ENCODE data around the gene LAMC2. TPM values are rescaled to one million over a fixed set of nuclear protein-coding genes. Genes with fewer than 3 reads are reported as not detected.

LAMC2 gene
- total and polyA plus RNA-seq, 4 donors: 0.90 to 1.2 (median 0.96) TPM

- no peaks in the 10 kb centered on the region for H3K9me3 ChIP-seq (ENCODE audit: control insufficient read depth, low read length)
- H3K36me3 ChIP-seq (ENCODE audit: control insufficient read depth in 1 of 2, insufficient read depth in 2 of 2, low read length in 1 of 2): no peaks in the 10 kb centered on the region
- WGBS, 2 donors: 26 to 33% methylated on average over 7 of the region's 7 CpGs
- intact Hi-C loops (cut with DNase I): no loop called here
- no peak overlapping the region for H3K27ac ChIP-seq (ENCODE audit: low read depth in 1 of 2, low read length in 2 of 2)
- no peak overlapping the region for H3K4me3 ChIP-seq (ENCODE audit: low read length in 2 of 2)
- H3K27me3 ChIP-seq (ENCODE audit: control insufficient read depth in 1 of 2, insufficient read depth in 2 of 2, low read length in 1 of 2): no peaks in the 10 kb centered on the region
- no peak for ATAC-seq (ENCODE audit: low FRiP score)
- no peak for DNase-seq
- H3K4me1 ChIP-seq (ENCODE audit: control insufficient read depth in 1 of 2, insufficient read depth in 2 of 2, low read length in 2 of 2): peaks cover 0 to 1% of the 10 kb centered on the region in 2 donors
These were observed 7.5 kb upstream of the LAMC2 start for GRCh38 chr1:183178545-183178944.

GRCh38 chr1:183179033-183179432 is 7.0 kb upstream of the LAMC2 start:
- Histone ChIP-seq H3K4me3 (ENCODE audit: low read length in 2 of 2) (no peak overlapping the region), H3K36me3 (ENCODE audit: control insufficient read depth in 1 of 2, insufficient read depth in 2 of 2, low read length in 1 of 2) (no peaks in the 10 kb centered on the region), H3K4me1 (ENCODE audit: control insufficient read depth in 1 of 2, insufficient read depth in 2 of 2, low read length in 2 of 2) (peaks cover 0 to 1% of the 10 kb centered on the region in 2 donors), H3K27me3 (ENCODE audit: control insufficient read depth in 1 of 2, insufficient read depth in 2 of 2, low read length in 1 of 2) (no peaks in the 10 kb centered on the region), H3K27ac (ENCODE audit: low read depth in 1 of 2, low read length in 2 of 2) (no peak overlapping the region), H3K9me3 (ENCODE audit: control insufficient read depth, low read length) (no peaks in the 10 kb centered on the region)
- intact Hi-C loops (cut with DNase I): no loop called here
- 58 to 66% methylated on average over 2 of the region's 2 CpGs for WGBS, 2 donors
- ATAC-seq (ENCODE audit: low FRiP score) (no peak), DNase-seq (no peak)

DNA sequence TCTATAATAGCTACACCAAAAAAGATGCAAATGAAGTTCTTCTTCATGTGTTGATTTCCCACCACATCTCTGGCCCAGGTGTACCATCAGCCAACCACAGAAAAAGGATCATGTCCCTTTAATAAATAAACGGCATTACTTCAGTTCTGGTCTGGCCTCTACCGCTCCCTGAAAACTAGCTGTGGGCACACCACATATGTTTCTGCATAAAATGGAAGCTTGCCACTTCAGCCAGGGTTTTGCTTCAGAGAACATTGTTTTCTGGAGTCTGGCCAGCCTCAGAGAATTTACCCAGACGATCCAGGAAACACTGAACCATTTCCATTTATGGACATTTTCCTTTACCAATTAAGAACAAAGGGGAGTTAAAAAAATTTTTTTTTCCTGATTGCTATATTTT is 5.8 kb upstream of the LAMC2 start:
- Histone ChIP-seq H3K36me3 (ENCODE audit: control insufficient read depth in 1 of 2, insufficient read depth in 2 of 2, low read length in 1 of 2) (no peaks in the 10 kb centered on the region), H3K9me3 (ENCODE audit: control insufficient read depth, low read length) (no peaks in the 10 kb centered on the region), H3K27ac (ENCODE audit: low read depth in 1 of 2, low read length in 2 of 2) (peak overlapping the region; percentile 40 to 74), H3K4me3 (ENCODE audit: low read length in 2 of 2) (no peak overlapping the region), H3K27me3 (ENCODE audit: control insufficient read depth in 1 of 2, insufficient read depth in 2 of 2, low read length in 1 of 2) (no peaks in the 10 kb centered on the region), H3K4me1 (ENCODE audit: control insufficient read depth in 1 of 2, insufficient read depth in 2 of 2, low read length in 2 of 2) (peaks cover 0 to 1% of the 10 kb centered on the region in 2 donors)
- DNase-seq (peak in 1 of 2 donors; percentile 54), ATAC-seq (ENCODE audit: low FRiP score) (peak; percentile 44)
- intact Hi-C loops (cut with DNase I): loop anchor here (5.0 kb wide), 2 partner anchors 37 to 52 kb away; no protein-coding TSS in a partner anchor
- WGBS, 2 donors: 0 to 2% methylated on average over 3 of the region's 3 CpGs

- Histone ChIP-seq H3K4me3 (ENCODE audit: low read length in 2 of 2) (no peak overlapping the region), H3K4me1 (ENCODE audit: control insufficient read depth in 1 of 2, insufficient read depth in 2 of 2, low read length in 2 of 2) (peaks cover 0 to 1% of the 10 kb centered on the region in 2 donors), H3K36me3 (ENCODE audit: control insufficient read depth in 1 of 2, insufficient read depth in 2 of 2, low read length in 1 of 2) (no peaks in the 10 kb centered on the region), H3K27ac (ENCODE audit: low read depth in 1 of 2, low read length in 2 of 2) (peak overlapping the region; percentile 33 to 74), H3K27me3 (ENCODE audit: control insufficient read depth in 1 of 2, insufficient read depth in 2 of 2, low read length in 1 of 2) (no peaks in the 10 kb centered on the region), H3K9me3 (ENCODE audit: control insufficient read depth, low read length) (no peaks in the 10 kb centered on the region)
- WGBS, 2 donors: 6 to 8% methylated on average over 3 of the region's 3 CpGs
- ATAC-seq (ENCODE audit: low FRiP score) (peak; percentile 85), DNase-seq (peak; percentile 76 to 83)
- intact Hi-C loops (cut with DNase I): loop anchor here (5.0 kb wide), 2 partner anchors 37 to 52 kb away; no protein-coding TSS in a partner anchor
These were observed 5.4 kb upstream of the LAMC2 start for GRCh38 chr1:183180634-183181056.

- Histone ChIP-seq H3K27ac (ENCODE audit: low read depth in 1 of 2, low read length in 2 of 2) (no peak overlapping the region), H3K9me3 (ENCODE audit: control insufficient read depth, low read length) (no peaks in the 10 kb centered on the region), H3K4me3 (ENCODE audit: low read length in 2 of 2) (no peak overlapping the region), H3K4me1 (ENCODE audit: control insufficient read depth in 1 of 2, insufficient read depth in 2 of 2, low read length in 2 of 2) (no peaks in the 10 kb centered on the region), H3K36me3 (ENCODE audit: control insufficient read depth in 1 of 2, insufficient read depth in 2 of 2, low read length in 1 of 2) (no peaks in the 10 kb centered on the region), H3K27me3 (ENCODE audit: control insufficient read depth in 1 of 2, insufficient read depth in 2 of 2, low read length in 1 of 2) (no peaks in the 10 kb centered on the region)
- WGBS, 2 donors: 84% methylated on average over 4 of the region's 4 CpGs
- ATAC-seq (ENCODE audit: low FRiP score) (no peak), DNase-seq (no peak)
- intact Hi-C loops (cut with DNase I): no loop called here
These were observed 777 bp downstream of the LAMC2 start for GRCh38 chr1:183186841-183187240.

DNA sequence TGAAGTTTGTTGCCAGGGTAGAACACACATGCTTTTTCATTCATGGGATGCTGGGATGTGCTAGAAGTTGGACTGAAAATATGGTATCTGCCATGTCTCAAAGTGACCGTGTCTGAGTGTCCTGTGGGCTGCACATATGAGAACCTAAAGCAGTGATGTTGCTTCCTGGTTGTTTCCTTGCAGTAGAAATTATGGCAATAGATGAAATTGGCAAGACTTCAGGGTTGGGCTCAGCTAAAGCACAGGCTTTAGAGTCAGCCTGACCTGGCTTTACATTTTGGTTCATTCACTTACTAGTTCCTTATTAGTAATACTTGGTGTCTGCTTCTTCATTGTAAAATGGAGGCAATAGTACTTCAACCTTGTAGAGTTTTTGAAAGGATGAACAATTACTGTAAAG is 2.2 kb downstream of the LAMC2 start:
- WGBS, 2 donors: 81 to 87% methylated on average over 1 of the region's 1 CpG
- ATAC-seq (ENCODE audit: low FRiP score) (no peak), DNase-seq (no peak)
- intact Hi-C loops (cut with DNase I): no loop called here
- no peaks in the 10 kb centered on the region for H3K9me3 ChIP-seq (ENCODE audit: control insufficient read depth, low read length)
- no peaks in the 10 kb centered on the region for H3K36me3 ChIP-seq (ENCODE audit: control insufficient read depth in 1 of 2, insufficient read depth in 2 of 2, low read length in 1 of 2)
- H3K4me3 ChIP-seq (ENCODE audit: low read length in 2 of 2): no peak overlapping the region
- no peak overlapping the region for H3K27ac ChIP-seq (ENCODE audit: low read depth in 1 of 2, low read length in 2 of 2)
- no peaks in the 10 kb centered on the region for H3K27me3 ChIP-seq (ENCODE audit: control insufficient read depth in 1 of 2, insufficient read depth in 2 of 2, low read length in 1 of 2)
- no peaks in the 10 kb centered on the region for H3K4me1 ChIP-seq (ENCODE audit: control insufficient read depth in 1 of 2, insufficient read depth in 2 of 2, low read length in 2 of 2)

GRCh38 chr1:183191833-183192232 is 5.8 kb downstream of the LAMC2 start:
- H3K27me3 ChIP-seq (ENCODE audit: control insufficient read depth in 1 of 2, insufficient read depth in 2 of 2, low read length in 1 of 2): no peaks in the 10 kb centered on the region
- intact Hi-C loops (cut with DNase I): no loop called here
- ATAC-seq (ENCODE audit: low FRiP score) (no peak), DNase-seq (no peak)
- no peaks in the 10 kb centered on the region for H3K9me3 ChIP-seq (ENCODE audit: control insufficient read depth, low read length)
- 46 to 47% methylated on average over 1 of the region's 1 CpG for WGBS, 2 donors
- no peaks in the 10 kb centered on the region for H3K36me3 ChIP-seq (ENCODE audit: control insufficient read depth in 1 of 2, insufficient read depth in 2 of 2, low read length in 1 of 2)
- H3K4me3 ChIP-seq (ENCODE audit: low read length in 2 of 2): no peak overlapping the region
- H3K4me1 ChIP-seq (ENCODE audit: control insufficient read depth in 1 of 2, insufficient read depth in 2 of 2, low read length in 2 of 2): peaks cover 0 to 2% of the 10 kb centered on the region in 2 donors
- H3K27ac ChIP-seq (ENCODE audit: low read depth in 1 of 2, low read length in 2 of 2): no peak overlapping the region

GRCh38 chr1:183193963-183194525 is 8.0 kb downstream of the LAMC2 start:
- Histone ChIP-seq H3K9me3 (ENCODE audit: control insufficient read depth, low read length) (no peaks in the 10 kb centered on the region), H3K36me3 (ENCODE audit: control insufficient read depth in 1 of 2, insufficient read depth in 2 of 2, low read length in 1 of 2) (no peaks in the 10 kb centered on the region), H3K27me3 (ENCODE audit: control insufficient read depth in 1 of 2, insufficient read depth in 2 of 2, low read length in 1 of 2) (no peaks in the 10 kb centered on the region), H3K4me1 (ENCODE audit: control insufficient read depth in 1 of 2, insufficient read depth in 2 of 2, low read length in 2 of 2) (peaks cover 0 to 2% of the 10 kb centered on the region in 2 donors), H3K27ac (ENCODE audit: low read depth in 1 of 2, low read length in 2 of 2) (no peak overlapping the region), H3K4me3 (ENCODE audit: low read length in 2 of 2) (no peak overlapping the region)
- no peak for DNase-seq
- no peak for ATAC-seq (ENCODE audit: low FRiP score)
- 87 to 91% methylated on average over 4 of the region's 4 CpGs for WGBS, 2 donors
- intact Hi-C loops (cut with DNase I): no loop called here

GRCh38 chr1:183194527-183195141 is 8.6 kb downstream of the LAMC2 start:
- no peak for DNase-seq
- no peak for ATAC-seq (ENCODE audit: low FRiP score)
- peaks cover 0 to 2% of the 10 kb centered on the region in 2 donors for H3K4me1 ChIP-seq (ENCODE audit: control insufficient read depth in 1 of 2, insufficient read depth in 2 of 2, low read length in 2 of 2)
- H3K27ac ChIP-seq (ENCODE audit: low read depth in 1 of 2, low read length in 2 of 2): no peak overlapping the region
- no peaks in the 10 kb centered on the region for H3K9me3 ChIP-seq (ENCODE audit: control insufficient read depth, low read length)
- H3K27me3 ChIP-seq (ENCODE audit: control insufficient read depth in 1 of 2, insufficient read depth in 2 of 2, low read length in 1 of 2): no peaks in the 10 kb centered on the region
- H3K4me3 ChIP-seq (ENCODE audit: low read length in 2 of 2): no peak overlapping the region
- intact Hi-C loops (cut with DNase I): no loop called here
- H3K36me3 ChIP-seq (ENCODE audit: control insufficient read depth in 1 of 2, insufficient read depth in 2 of 2, low read length in 1 of 2): no peaks in the 10 kb centered on the region
- WGBS, 2 donors: 90 to 100% methylated on average over 1 of the region's 1 CpG

Data from aorta (tissue), 5 donors.